Peyer's patch (tissue), 4 donors: ENCODE results near the gene ZFP62. TPM values are rescaled to one million over a fixed set of nuclear protein-coding genes. Genes with fewer than 3 reads are reported as not detected.

Experiments used
- DNase-seq, 3 donors: peaks; one replicate each; pipeline ENCODE4 v3.0.0-alpha.2; 2017 to 2019
- H3K27ac ChIP-seq, 4 donors: fragments of 200-600 bp; sonication (generic); one replicate each; pipeline ENCODE4 v1.5.1; 2016 to 2019
- H3K27me3 ChIP-seq, 2 donors: fragments of 200-600 bp; sonication (generic); one replicate each; pipeline ENCODE4 v1.5.1; 2019
- H3K36me3 ChIP-seq, 3 donors: fragments of 200-600 bp; sonication (generic); one replicate each; pipeline ENCODE4 v1.5.1; 2016 to 2019
- H3K4me1 ChIP-seq, 4 donors: fragments of 200-600 bp; sonication (generic); one replicate each; pipeline ENCODE4 v1.5.1; 2016 to 2019
- H3K4me3 ChIP-seq, 4 donors: fragments of 200-600 bp; sonication (generic); 1 replicate in 3 of 4; 2 replicates in 1 of 4; pipeline ENCODE4 v1.5.1; 2016 to 2019; ENCODE audit warnings: mild to moderate bottlenecking in 1 of 4
- H3K9me3 ChIP-seq, 4 donors: fragments of 200-600 bp; sonication (generic); one replicate each; pipeline ENCODE4 v1.5.1; 2016 to 2019; ENCODE audit warnings: mild to moderate bottlenecking in 1 of 4
- POLR2A ChIP-seq, 2 donors: fragments of 450-650 bp; IDR thresholded peaks; one replicate each; pipeline ENCODE4 v1.5.1; 2017; ENCODE audit warnings: antibody characterized with exemption in 2 of 2, mild to moderate bottlenecking in 2 of 2, moderate library complexity in 2 of 2
- total RNA-seq, 4 donors: library from RNA; depleted of rRNA; stranded (reverse); fragments of >200 nt; gene quantifications; one replicate each; pipeline ENCODE4 v1.1.0, GENCODE V29; 2016
- TF ChIP-seq, protein P1 (sequence below), 6 experiments: fragments of 450-650 bp in 4 of 6; fragments of 200-600 bp in 2 of 6; sonication (generic) in 1 of 6; IDR thresholded peaks; one replicate each; pipeline ENCODE4 v1.5.1; 2017 to 2019; ENCODE audit warnings: antibody characterized with exemption in 6 of 6, mild to moderate bottlenecking in 3 of 6, moderate library complexity in 1 of 6

Gene ZFP62
- total RNA-seq, 4 donors from 2014 or later: 22.4 to 45.8 (median 36.4) TPM

DNA sequence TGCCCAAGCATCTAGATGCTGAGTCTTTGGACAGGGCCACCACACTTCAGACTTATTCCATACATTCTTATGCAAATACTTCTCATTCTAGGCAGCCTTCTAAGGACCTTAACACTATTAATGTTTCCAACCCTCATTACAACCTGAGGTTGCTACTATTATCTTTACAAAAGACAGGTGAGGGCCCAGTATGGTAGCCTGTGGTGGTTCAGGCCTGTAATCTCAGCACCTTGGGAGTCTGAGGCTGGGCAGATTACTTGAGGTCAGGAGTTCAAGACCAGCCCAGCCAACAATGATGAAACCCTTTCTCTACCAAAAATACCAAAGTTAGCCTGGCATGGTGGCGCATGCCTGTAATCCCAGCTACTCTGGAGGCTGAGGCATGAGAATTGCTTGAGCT is 16.2 kb downstream of the ZFP62 start:
- no peaks in the 10 kb centered on the region for H3K27me3 ChIP-seq
- no peaks in the 10 kb centered on the region for H3K4me1 ChIP-seq
- H3K9me3 ChIP-seq: peaks cover 0 to 9% (median 5%) of the 10 kb centered on the region in 4 donors
- peaks cover 0 to 16% (median 0%) of the 10 kb centered on the region in 3 donors for H3K36me3 ChIP-seq
- TF ChIP-seq, protein P1, sequence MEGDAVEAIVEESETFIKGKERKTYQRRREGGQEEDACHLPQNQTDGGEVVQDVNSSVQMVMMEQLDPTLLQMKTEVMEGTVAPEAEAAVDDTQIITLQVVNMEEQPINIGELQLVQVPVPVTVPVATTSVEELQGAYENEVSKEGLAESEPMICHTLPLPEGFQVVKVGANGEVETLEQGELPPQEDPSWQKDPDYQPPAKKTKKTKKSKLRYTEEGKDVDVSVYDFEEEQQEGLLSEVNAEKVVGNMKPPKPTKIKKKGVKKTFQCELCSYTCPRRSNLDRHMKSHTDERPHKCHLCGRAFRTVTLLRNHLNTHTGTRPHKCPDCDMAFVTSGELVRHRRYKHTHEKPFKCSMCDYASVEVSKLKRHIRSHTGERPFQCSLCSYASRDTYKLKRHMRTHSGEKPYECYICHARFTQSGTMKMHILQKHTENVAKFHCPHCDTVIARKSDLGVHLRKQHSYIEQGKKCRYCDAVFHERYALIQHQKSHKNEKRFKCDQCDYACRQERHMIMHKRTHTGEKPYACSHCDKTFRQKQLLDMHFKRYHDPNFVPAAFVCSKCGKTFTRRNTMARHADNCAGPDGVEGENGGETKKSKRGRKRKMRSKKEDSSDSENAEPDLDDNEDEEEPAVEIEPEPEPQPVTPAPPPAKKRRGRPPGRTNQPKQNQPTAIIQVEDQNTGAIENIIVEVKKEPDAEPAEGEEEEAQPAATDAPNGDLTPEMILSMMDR (IDR thresholded peaks at IDR 0.05): no peak
- no peak for TF ChIP-seq POLR2A (IDR thresholded peaks at IDR 0.05)
- H3K27ac ChIP-seq: no peak overlapping the region
- H3K4me3 ChIP-seq: no peak overlapping the region
- DNase-seq: no peak

DNA sequence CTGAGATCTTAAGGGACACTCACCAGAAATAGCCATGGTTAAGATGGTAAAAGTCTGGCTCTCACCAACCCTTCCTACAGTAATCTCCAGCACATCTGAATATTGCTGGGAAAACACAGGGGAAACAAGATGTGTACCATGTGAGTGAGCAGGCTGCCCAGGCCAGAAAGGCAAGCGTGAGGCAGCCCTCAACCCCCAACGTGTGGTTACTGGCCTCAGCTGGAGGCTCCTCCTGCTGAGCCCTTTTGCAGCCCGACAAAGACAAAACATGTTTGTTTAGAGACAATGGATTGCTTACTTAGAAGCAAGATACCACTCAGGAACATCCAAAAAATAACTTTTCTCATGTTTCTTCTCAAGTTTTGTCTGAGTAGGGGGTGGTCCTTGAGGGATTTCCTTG is 16.6 kb downstream of the ZFP62 start:
- Histone ChIP-seq H3K4me3 (no peak overlapping the region), H3K36me3 (peaks cover 0 to 11% (median 0%) of the 10 kb centered on the region in 3 donors), H3K4me1 (no peaks in the 10 kb centered on the region), H3K27me3 (no peaks in the 10 kb centered on the region), H3K9me3 (peaks cover 0 to 5% (median 2%) of the 10 kb centered on the region in 4 donors), H3K27ac (no peak overlapping the region)
- TF ChIP-seq, protein P1 (IDR thresholded peaks at IDR 0.05): no peak
- TF ChIP-seq POLR2A (IDR thresholded peaks at IDR 0.05): no peak
- no peak for DNase-seq

DNA sequence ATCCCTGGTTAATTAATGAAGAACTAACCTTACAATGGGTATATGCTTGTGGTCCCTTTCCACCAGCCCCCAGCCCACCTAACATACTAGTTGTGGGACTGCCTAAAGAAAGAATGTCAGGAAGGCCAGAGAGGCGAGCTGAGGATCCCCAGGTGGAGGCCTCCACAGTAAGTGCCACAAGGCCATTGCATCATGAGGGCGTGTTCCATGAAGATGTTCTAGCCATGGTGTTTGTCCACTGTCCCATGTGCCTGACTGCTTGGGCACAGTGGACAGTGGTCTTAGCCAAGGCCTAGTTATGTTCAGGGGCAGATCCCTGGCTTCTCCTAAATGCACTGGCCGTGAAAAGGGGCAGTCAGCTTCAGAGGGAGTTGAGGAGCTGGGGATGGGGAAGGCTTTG is 21.1 kb downstream of the ZFP62 start:
- Histone ChIP-seq H3K27me3 (no peaks in the 10 kb centered on the region), H3K27ac (no peak overlapping the region), H3K4me1 (no peaks in the 10 kb centered on the region)

DNA sequence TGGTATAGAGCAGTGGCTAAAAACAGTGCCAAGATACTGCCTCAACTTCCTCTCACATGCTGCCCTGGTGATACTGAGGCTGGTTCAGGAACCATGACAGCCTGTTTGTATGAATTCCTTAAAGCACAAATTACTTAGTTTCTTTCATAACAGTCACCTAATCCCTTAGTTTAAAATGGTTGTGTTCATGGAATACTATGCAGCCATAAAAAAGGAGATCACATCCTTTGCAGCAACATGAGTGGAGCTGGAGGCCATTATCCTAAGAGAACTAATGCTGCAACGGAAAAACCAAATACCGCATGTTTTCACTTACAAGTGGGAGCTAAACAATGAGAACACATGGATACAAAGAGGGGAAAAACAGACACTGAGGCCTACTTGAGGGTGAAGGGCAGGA is 21.8 kb downstream of the ZFP62 start:
- Histone ChIP-seq H3K9me3 (no peaks in the 10 kb centered on the region), H3K27ac (no peak overlapping the region), H3K27me3 (no peaks in the 10 kb centered on the region), H3K36me3 (peaks cover 0 to 29% (median 0%) of the 10 kb centered on the region in 3 donors), H3K4me1 (no peaks in the 10 kb centered on the region), H3K4me3 (no peak overlapping the region)
- DNase-seq: no peak
- TF ChIP-seq, protein P1 (IDR thresholded peaks at IDR 0.05): no peak
- no peak for TF ChIP-seq POLR2A (IDR thresholded peaks at IDR 0.05)

More for the DNA sequence above, 21.1 kb downstream of the ZFP62 start:
- Histone ChIP-seq H3K36me3 (peaks cover 0 to 22% (median 0%) of the 10 kb centered on the region in 3 donors), H3K4me3 (no peak overlapping the region), H3K9me3 (no peaks in the 10 kb centered on the region)
- no peak for TF ChIP-seq POLR2A (IDR thresholded peaks at IDR 0.05)
- TF ChIP-seq, protein P1 (IDR thresholded peaks at IDR 0.05): no peak
- no peak for DNase-seq

DNA sequence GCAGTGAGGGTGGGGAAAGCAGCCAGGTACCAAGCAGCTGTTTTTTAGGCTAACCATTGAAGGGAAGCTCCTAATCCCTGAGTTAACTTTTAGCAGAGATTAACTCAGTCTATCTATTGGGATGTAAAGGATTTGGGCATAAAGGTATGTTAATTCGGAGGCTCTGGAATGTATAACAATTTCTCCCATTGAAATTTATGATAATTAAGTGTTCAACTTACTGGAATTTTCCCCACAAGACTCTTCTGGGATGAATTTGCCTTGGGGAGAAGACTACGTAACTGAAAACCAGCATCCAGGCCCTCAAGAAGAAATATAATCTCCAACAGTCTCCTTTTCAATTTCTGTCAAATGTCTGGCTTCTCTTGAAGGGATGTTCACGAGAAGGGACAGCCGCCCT is 23.6 kb downstream of the ZFP62 start:
- H3K9me3 ChIP-seq: no peaks in the 10 kb centered on the region
- DNase-seq: no peak
- peaks cover 0 to 29% (median 0%) of the 10 kb centered on the region in 3 donors for H3K36me3 ChIP-seq
- H3K4me1 ChIP-seq: peaks cover 0 to 8% (median 1%) of the 10 kb centered on the region in 4 donors
- TF ChIP-seq, protein P1 (IDR thresholded peaks at IDR 0.05): no peak
- TF ChIP-seq POLR2A (IDR thresholded peaks at IDR 0.05): no peak
- no peaks in the 10 kb centered on the region for H3K27me3 ChIP-seq
- H3K27ac ChIP-seq: no peak overlapping the region
- H3K4me3 ChIP-seq: no peak overlapping the region
